ENCODE data around the gene TARS2.
A peak's percentile ranks its signal among the peaks of the same experiment; 100 is the strongest.

TARS2 gene

DNA sequence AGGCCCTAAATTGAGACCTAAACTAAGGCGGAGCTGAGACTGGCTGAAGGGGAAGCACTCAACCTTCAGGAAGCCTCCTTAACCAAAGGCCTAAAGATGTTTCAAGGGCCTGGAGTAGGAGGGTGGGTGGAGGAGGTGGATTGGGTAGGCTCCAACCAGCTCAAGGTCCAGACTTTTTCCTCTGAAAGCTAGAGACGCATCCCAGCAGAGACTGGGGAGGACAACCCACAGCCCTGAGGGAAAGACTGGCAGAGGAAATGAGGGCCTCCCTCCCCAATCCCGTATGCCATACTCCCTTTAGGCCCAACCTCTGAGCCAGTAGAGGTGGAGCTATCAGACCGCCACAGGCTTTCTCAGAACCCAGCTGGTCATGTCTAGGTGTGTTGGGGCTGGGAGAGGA lies 21.8 kb downstream of the TARS2 start:
- Histone ChIP-seq H3K9ac (ENCODE audit: low read depth, low read length) (no peak overlapping the region), H3K9me3 (ENCODE audit: insufficient read depth, low read depth, low read length) (no peaks in the 10 kb centered on the region), H3K4me1 (ENCODE audit: insufficient read depth, low read length) (peaks cover 6% of the 10 kb centered on the region; the same call in 1 of the 2 replicates), H3K27ac (ENCODE audit: low read depth, low read length) (no peak overlapping the region), H3K4me3 (ENCODE audit: low read length) (no peak overlapping the region), H3K36me3 (ENCODE audit: insufficient read depth, low read length) (peaks cover 29% of the 10 kb centered on the region), H3K27me3 (ENCODE audit: insufficient read depth, low read length) (no peaks in the 10 kb centered on the region)
- 78% methylated on average over 4 of the region's 4 CpGs for WGBS

DNA sequence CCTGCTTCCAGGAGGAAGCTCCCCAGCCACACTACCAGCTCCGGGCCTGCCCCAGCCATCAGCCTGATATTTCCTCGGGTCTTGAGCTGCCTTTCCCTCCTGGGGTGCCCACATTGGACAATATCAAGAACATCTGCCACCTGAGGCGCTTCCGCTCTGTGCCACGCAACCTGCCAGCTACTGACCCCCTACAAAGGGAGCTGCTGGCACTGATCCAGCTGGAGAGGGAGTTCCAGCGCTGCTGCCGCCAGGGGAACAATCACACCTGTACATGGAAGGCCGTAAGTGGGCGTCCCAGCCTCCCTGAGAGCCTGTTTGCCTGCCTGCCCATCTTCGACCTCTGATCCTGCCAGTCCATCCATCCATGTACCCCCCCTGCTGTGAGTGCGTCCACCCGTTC lies 24.3 kb downstream of the TARS2 start:
- 96% methylated on average over 12 of the region's 12 CpGs for WGBS
- Histone ChIP-seq H3K9me3 (ENCODE audit: insufficient read depth, low read depth, low read length) (no peaks in the 10 kb centered on the region), H3K36me3 (ENCODE audit: insufficient read depth, low read length) (peaks cover 5% of the 10 kb centered on the region), H3K9ac (ENCODE audit: low read depth, low read length) (no peak overlapping the region), H3K4me3 (ENCODE audit: low read length) (no peak overlapping the region), H3K27ac (ENCODE audit: low read depth, low read length) (no peak overlapping the region), H3K4me1 (ENCODE audit: insufficient read depth, low read length) (peaks cover 7% of the 10 kb centered on the region; the same call in 1 of the 2 replicates), H3K27me3 (ENCODE audit: insufficient read depth, low read length) (no peaks in the 10 kb centered on the region)

GRCh38 chr1:150511985-150512660 lies 24.9 kb downstream of the TARS2 start:
- WGBS: 90% methylated on average over 17 of the region's 17 CpGs
- Histone ChIP-seq H3K4me1 (ENCODE audit: insufficient read depth, low read length) (peaks cover 9% of the 10 kb centered on the region; the same call in 1 of the 2 replicates), H3K27ac (ENCODE audit: low read depth, low read length) (no peak overlapping the region), H3K36me3 (ENCODE audit: insufficient read depth, low read length) (no peaks in the 10 kb centered on the region), H3K9ac (ENCODE audit: low read depth, low read length) (no peak overlapping the region), H3K4me3 (ENCODE audit: low read length) (no peak overlapping the region), H3K27me3 (ENCODE audit: insufficient read depth, low read length) (no peaks in the 10 kb centered on the region), H3K9me3 (ENCODE audit: insufficient read depth, low read depth, low read length) (no peaks in the 10 kb centered on the region)

DNA sequence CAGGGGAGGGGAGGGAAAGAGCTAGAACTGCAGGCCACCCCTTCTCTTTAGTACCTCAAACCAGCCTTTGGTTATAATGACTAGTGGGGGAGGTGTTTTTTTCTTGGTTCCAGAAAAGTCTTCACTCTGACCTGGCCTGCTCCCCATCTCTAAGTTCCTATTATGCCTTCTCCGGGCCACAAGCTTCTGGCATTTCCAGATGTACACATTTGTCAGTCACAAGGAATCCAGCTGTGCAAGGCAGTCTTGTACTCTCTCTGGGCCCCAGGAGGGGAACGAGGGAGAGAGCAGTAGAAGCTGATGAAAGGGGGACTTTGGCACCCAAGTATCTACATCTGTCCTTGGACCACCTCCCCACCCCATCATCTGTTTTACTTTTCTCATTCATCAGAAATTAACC lies 25.6 kb downstream of the TARS2 start:
- WGBS: 96% methylated on average over 2 of the region's 2 CpGs
- Histone ChIP-seq H3K27me3 (ENCODE audit: insufficient read depth, low read length) (no peaks in the 10 kb centered on the region), H3K9me3 (ENCODE audit: insufficient read depth, low read depth, low read length) (no peaks in the 10 kb centered on the region), H3K27ac (ENCODE audit: low read depth, low read length) (no peak overlapping the region), H3K36me3 (ENCODE audit: insufficient read depth, low read length) (no peaks in the 10 kb centered on the region), H3K4me3 (ENCODE audit: low read length) (no peak overlapping the region), H3K9ac (ENCODE audit: low read depth, low read length) (no peak overlapping the region), H3K4me1 (ENCODE audit: insufficient read depth, low read length) (peaks cover 9% of the 10 kb centered on the region; the same call in 1 of the 2 replicates)

DNA sequence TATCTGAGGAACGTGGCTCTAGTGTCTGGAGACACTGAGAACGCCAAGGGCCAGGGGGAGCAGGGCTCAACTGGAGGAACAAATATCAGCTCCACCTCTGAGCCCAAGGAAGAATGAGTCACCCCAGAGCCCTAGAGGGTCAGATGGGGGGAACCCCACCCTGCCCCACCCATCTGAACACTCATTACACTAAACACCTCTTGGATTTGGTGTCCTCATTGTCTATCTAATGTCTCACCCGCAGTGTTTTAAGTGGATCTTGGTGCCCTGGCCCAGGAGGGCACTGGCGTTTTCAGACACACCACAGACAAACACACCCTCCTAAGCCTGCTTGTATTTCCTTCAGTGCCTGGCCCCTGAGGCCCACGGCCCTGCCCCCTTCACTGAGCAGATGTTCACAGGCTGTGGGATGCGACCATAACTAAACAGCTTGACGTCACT lies 26.2 kb downstream of the TARS2 start:
- no peak overlapping the region for H3K4me3 ChIP-seq (ENCODE audit: low read length)
- H3K4me1 ChIP-seq (ENCODE audit: insufficient read depth, low read length): peaks cover 6% of the 10 kb centered on the region; the same call in 1 of the 2 replicates
- H3K27ac ChIP-seq (ENCODE audit: low read depth, low read length): no peak overlapping the region
- no peaks in the 10 kb centered on the region for H3K36me3 ChIP-seq (ENCODE audit: insufficient read depth, low read length)
- 91% methylated on average over 7 of the region's 7 CpGs for WGBS
- H3K27me3 ChIP-seq (ENCODE audit: insufficient read depth, low read length): no peaks in the 10 kb centered on the region
- no peaks in the 10 kb centered on the region for H3K9me3 ChIP-seq (ENCODE audit: insufficient read depth, low read depth, low read length)
- H3K9ac ChIP-seq (ENCODE audit: low read depth, low read length): no peak overlapping the region

DNA sequence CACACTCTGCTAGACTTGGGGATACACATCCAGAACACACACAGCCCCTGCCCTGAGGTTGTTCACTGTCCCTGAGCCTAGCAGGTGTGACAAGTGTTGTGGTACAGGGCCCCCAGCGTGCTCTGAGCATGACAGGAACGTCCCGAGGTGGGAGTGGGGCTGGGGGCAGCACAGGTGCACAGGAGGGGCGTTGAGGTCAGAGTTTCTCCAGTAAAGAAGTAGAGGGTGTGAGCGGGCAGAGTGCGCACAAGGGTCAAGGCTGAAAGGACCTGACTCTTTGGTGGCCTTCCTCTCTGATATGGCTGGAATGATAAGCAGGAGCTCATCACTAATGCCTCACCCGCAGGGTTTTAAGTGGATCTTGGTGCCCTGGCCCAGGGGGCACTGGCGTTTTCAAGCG lies 27.0 kb downstream of the TARS2 start:
- Histone ChIP-seq H3K9me3 (ENCODE audit: insufficient read depth, low read depth, low read length) (no peaks in the 10 kb centered on the region), H3K4me3 (ENCODE audit: low read length) (no peak overlapping the region), H3K36me3 (ENCODE audit: insufficient read depth, low read length) (no peaks in the 10 kb centered on the region), H3K4me1 (ENCODE audit: insufficient read depth, low read length) (peaks cover 6% of the 10 kb centered on the region; the same call in 1 of the 2 replicates), H3K27ac (ENCODE audit: low read depth, low read length) (no peak overlapping the region), H3K9ac (ENCODE audit: low read depth, low read length) (no peak overlapping the region), H3K27me3 (ENCODE audit: insufficient read depth, low read length) (no peaks in the 10 kb centered on the region)
- 92% methylated on average over 9 of the region's 9 CpGs for WGBS

DNA sequence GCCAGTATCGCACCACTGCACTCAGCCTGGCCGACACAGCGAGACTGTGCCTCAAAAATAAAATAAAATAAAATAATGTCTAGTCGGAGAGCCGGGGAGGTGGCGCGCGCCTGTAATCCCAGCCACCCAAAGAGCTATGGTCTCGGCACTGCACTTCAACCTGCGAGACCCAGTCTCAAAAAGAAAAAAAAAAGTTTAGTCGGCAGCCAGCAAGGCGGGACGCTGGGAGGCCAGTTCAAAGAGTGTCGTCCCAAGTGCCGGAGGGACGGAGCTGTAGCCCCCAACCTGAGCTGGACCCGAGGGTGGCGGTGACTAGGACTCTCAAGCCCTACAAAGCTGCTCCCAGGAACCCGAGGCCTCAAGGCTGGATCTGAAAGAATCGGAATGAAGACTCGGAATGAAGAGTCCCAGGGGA lies 27.7 kb downstream of the TARS2 start:
- Histone ChIP-seq H3K27me3 (ENCODE audit: insufficient read depth, low read length) (no peaks in the 10 kb centered on the region), H3K4me1 (ENCODE audit: insufficient read depth, low read length) (peaks cover 6% of the 10 kb centered on the region; the same call in 1 of the 2 replicates), H3K27ac (ENCODE audit: low read depth, low read length) (peak overlapping the region; percentile 47; the same call in 1 of the 2 replicates), H3K36me3 (ENCODE audit: insufficient read depth, low read length) (no peaks in the 10 kb centered on the region), H3K9me3 (ENCODE audit: insufficient read depth, low read depth, low read length) (no peaks in the 10 kb centered on the region), H3K4me3 (ENCODE audit: low read length) (peak overlapping the region; percentile 72), H3K9ac (ENCODE audit: low read depth, low read length) (peak overlapping the region; percentile 66)
- 35% methylated on average over 21 of the region's 21 CpGs for WGBS

GRCh38 chr1:150515328-150516049 lies 28.3 kb downstream of the TARS2 start, which contains the start of gene FALEC:
TSS of gene FALEC (plus strand) at chr1:150515752.
- Histone ChIP-seq H3K4me3 (ENCODE audit: low read length) (peak within 1 kb of the TSS; percentile 72), H3K9me3 (ENCODE audit: insufficient read depth, low read depth, low read length) (no peaks in the 10 kb centered on the region), H3K9ac (ENCODE audit: low read depth, low read length) (peak within 1 kb of the TSS; percentile 77), H3K27ac (ENCODE audit: low read depth, low read length) (peak within 1 kb of the TSS; percentile 47), H3K4me1 (ENCODE audit: insufficient read depth, low read length) (peaks cover 6% of the 10 kb centered on the region; the same call in 1 of the 2 replicates), H3K36me3 (ENCODE audit: insufficient read depth, low read length) (no peaks in the 10 kb centered on the region), H3K27me3 (ENCODE audit: insufficient read depth, low read length) (no peaks in the 10 kb centered on the region)
- WGBS: 2% methylated on average over 54 of the region's 54 CpGs

GRCh38 chr1:150516050-150516591 lies 28.9 kb downstream of the TARS2 start:
- 19% methylated on average over 19 of the region's 19 CpGs for WGBS
- no peaks in the 10 kb centered on the region for H3K9me3 ChIP-seq (ENCODE audit: insufficient read depth, low read depth, low read length)
- peak overlapping the region; percentile 77; the same call in 1 of the 2 replicates for H3K9ac ChIP-seq (ENCODE audit: low read depth, low read length)
- no peaks in the 10 kb centered on the region for H3K36me3 ChIP-seq (ENCODE audit: insufficient read depth, low read length)
- no peaks in the 10 kb centered on the region for H3K27me3 ChIP-seq (ENCODE audit: insufficient read depth, low read length)
- peak overlapping the region; percentile 72 for H3K4me3 ChIP-seq (ENCODE audit: low read length)
- H3K27ac ChIP-seq (ENCODE audit: low read depth, low read length): 0 out of 2 replicates have a peak overlapping the region, but pooled peaks have one; percentile 10
- H3K4me1 ChIP-seq (ENCODE audit: insufficient read depth, low read length): peaks cover 6% of the 10 kb centered on the region; the same call in 1 of the 2 replicates

GRCh38 chr1:150516616-150517015 lies 29.4 kb downstream of the TARS2 start:
- Histone ChIP-seq H3K9ac (ENCODE audit: low read depth, low read length) (peak overlapping the region; percentile 46; the same call in 1 of the 2 replicates), H3K36me3 (ENCODE audit: insufficient read depth, low read length) (no peaks in the 10 kb centered on the region), H3K9me3 (ENCODE audit: insufficient read depth, low read depth, low read length) (no peaks in the 10 kb centered on the region), H3K27ac (ENCODE audit: low read depth, low read length) (0 out of 2 replicates have a peak overlapping the region, but pooled peaks have one; percentile 10), H3K27me3 (ENCODE audit: insufficient read depth, low read length) (no peaks in the 10 kb centered on the region), H3K4me3 (ENCODE audit: low read length) (peak overlapping the region; percentile 72), H3K4me1 (ENCODE audit: insufficient read depth, low read length) (peaks cover 6% of the 10 kb centered on the region; the same call in 1 of the 2 replicates)
- 57% methylated on average over 1 of the region's 4 CpGs for WGBS

Data from HUES64 (cell line).